Measurements from ENCODE around the gene TTYH2.

DNA sequence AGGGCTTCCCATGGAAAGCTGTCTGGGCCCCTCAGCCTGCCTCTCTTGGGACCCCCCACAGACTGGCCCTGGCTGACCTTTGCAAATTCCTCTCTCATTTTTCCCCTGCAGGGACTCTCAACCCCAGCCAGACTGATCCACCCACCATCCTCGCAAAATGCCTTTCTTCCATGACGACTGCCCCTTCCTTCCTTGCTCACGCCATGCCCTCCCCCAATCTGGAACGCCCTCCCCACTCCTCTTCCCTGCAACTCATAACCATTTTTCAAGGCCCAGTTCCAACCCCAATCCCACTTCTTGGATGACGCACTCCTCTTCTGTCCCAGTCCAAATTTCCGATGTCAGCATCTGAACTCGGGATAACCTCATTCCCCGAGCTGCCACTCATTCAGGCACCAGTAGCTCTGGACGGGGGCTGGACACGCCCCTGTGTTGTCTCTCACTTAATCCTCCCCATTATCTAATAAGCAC is 59.4 kb downstream of the TTYH2 start:
- no peak for TF ChIP-seq POLR2A (IDR thresholded peaks at IDR 0.05)
- TF ChIP-seq, protein P1, sequence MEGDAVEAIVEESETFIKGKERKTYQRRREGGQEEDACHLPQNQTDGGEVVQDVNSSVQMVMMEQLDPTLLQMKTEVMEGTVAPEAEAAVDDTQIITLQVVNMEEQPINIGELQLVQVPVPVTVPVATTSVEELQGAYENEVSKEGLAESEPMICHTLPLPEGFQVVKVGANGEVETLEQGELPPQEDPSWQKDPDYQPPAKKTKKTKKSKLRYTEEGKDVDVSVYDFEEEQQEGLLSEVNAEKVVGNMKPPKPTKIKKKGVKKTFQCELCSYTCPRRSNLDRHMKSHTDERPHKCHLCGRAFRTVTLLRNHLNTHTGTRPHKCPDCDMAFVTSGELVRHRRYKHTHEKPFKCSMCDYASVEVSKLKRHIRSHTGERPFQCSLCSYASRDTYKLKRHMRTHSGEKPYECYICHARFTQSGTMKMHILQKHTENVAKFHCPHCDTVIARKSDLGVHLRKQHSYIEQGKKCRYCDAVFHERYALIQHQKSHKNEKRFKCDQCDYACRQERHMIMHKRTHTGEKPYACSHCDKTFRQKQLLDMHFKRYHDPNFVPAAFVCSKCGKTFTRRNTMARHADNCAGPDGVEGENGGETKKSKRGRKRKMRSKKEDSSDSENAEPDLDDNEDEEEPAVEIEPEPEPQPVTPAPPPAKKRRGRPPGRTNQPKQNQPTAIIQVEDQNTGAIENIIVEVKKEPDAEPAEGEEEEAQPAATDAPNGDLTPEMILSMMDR (IDR thresholded peaks at IDR 0.05), result no peak
